Osteoblast (primary cell): ENCODE data around the gene PEX26. TPM values are rescaled to one million over a fixed set of nuclear protein-coding genes. Genes with fewer than 3 reads are reported as not detected.

ENCODE experiments used
- DNase-seq: peaks from one replicate; pipeline ENCODE4 v3.0.0; 2011; ENCODE audit warnings: low spot score, mixed read lengths; ENCODE audit not compliant: insufficient read length; ENCODE audit errors: missing footprints
- H2AFZ ChIP-seq: 2 replicates; pipeline ENCODE4 v1.6.0; 2011; ENCODE audit warnings: mild to moderate bottlenecking, low read length
- H3K27ac ChIP-seq: 2 replicates; pipeline ENCODE4 v1.5.1; 2011; ENCODE audit warnings: mild to moderate bottlenecking, low read depth, low read length, moderate library complexity
- H3K27me3 ChIP-seq: 2 replicates; pipeline ENCODE4 v1.6.0; 2012; ENCODE audit warnings: mild to moderate bottlenecking, control low read depth, inconsistent platforms, low read length, moderate library complexity; ENCODE audit not compliant: insufficient read depth
- H3K36me3 ChIP-seq: 2 replicates; pipeline ENCODE4 v1.5.1; 2011; ENCODE audit warnings: mild to moderate bottlenecking, low read length, control low read depth, moderate library complexity; ENCODE audit not compliant: insufficient read depth
- H3K4me1 ChIP-seq: 2 replicates; pipeline ENCODE4 v1.5.1; 2011; ENCODE audit warnings: mild to moderate bottlenecking, low read length, control low read depth, moderate library complexity; ENCODE audit not compliant: insufficient read depth
- H3K4me2 ChIP-seq: 2 replicates; pipeline ENCODE4 v1.6.0; 2011; ENCODE audit warnings: mild to moderate bottlenecking, low read length; ENCODE audit not compliant: insufficient read depth
- H3K4me3 ChIP-seq: fragments of 200-600 bp; sonication (generic); 3 replicates; pipeline ENCODE4 v1.5.1; 2012; ENCODE audit warnings: mild to moderate bottlenecking, low read length, inconsistent platforms; ENCODE audit not compliant: insufficient read depth
- H3K79me2 ChIP-seq: 2 replicates; pipeline ENCODE4 v1.6.0; 2012; ENCODE audit warnings: mild to moderate bottlenecking, low read length, control low read depth, inconsistent platforms; ENCODE audit not compliant: insufficient read depth
- H3K9me3 ChIP-seq: 2 replicates; pipeline ENCODE4 v1.5.1; 2011; ENCODE audit warnings: low read depth, low read length, control low read depth
- H4K20me1 ChIP-seq: 2 replicates; pipeline ENCODE4 v1.6.0; 2012; ENCODE audit warnings: mild to moderate bottlenecking, low read length, control low read depth; ENCODE audit not compliant: insufficient read depth
- CTCF ChIP-seq: IDR thresholded peaks from 2 replicates; pipeline ENCODE4 v1.5.1; 2011; ENCODE audit warnings: mild to moderate bottlenecking, low read depth, low read length, moderate library complexity; ENCODE audit errors: extremely low read depth
- total RNA-seq: library from RNA; depleted of rRNA; stranded (reverse); fragments of >200 nt; gene quantifications from 2 replicates; pipeline ENCODE4 v1.2.3, GENCODE V29; 2012

The PEX26 gene
- total RNA-seq, 1 donor: 26.8 TPM

- Histone ChIP-seq H4K20me1 (peaks cover 4% of the 10 kb centered on the region), H3K4me3 (no peak overlapping the region), H2AFZ (no peak overlapping the region), H3K4me2 (no peak overlapping the region), H3K36me3 (peaks cover 66% of the 10 kb centered on the region), H3K27me3 (no peaks in the 10 kb centered on the region), H3K79me2 (peaks cover 36% of the 10 kb centered on the region), H3K9me3 (no peaks in the 10 kb centered on the region), H3K27ac (no peak overlapping the region), H3K4me1 (no peaks in the 10 kb centered on the region)
- DNase-seq: peak; percentile 86
- no peak for TF ChIP-seq CTCF
Measured at GRCh38 chr22:18085188-18085587, 7.4 kb downstream of the PEX26 start.

- no peaks in the 10 kb centered on the region for H3K9me3 ChIP-seq
- DNase-seq: no peak
- peaks cover 14% of the 10 kb centered on the region for H3K4me1 ChIP-seq
- peaks cover 53% of the 10 kb centered on the region for H3K36me3 ChIP-seq
- H3K79me2 ChIP-seq: peaks cover 18% of the 10 kb centered on the region
- no peaks in the 10 kb centered on the region for H4K20me1 ChIP-seq
- H3K27ac ChIP-seq: no peak overlapping the region
- no peaks in the 10 kb centered on the region for H3K27me3 ChIP-seq
- no peak overlapping the region for H2AFZ ChIP-seq
- H3K4me2 ChIP-seq: no peak overlapping the region
- no peak for TF ChIP-seq CTCF
- no peak overlapping the region for H3K4me3 ChIP-seq
Measured at GRCh38 chr22:18087350-18087855, 9.6 kb downstream of the PEX26 start.

GRCh38 chr22:18088825-18089568 is 11.2 kb downstream of the PEX26 start:
- Histone ChIP-seq H3K9me3 (no peaks in the 10 kb centered on the region), H4K20me1 (no peaks in the 10 kb centered on the region), H3K36me3 (peaks cover 40% of the 10 kb centered on the region), H3K27ac (no peak overlapping the region), H3K4me1 (peaks cover 16% of the 10 kb centered on the region), H3K4me3 (no peak overlapping the region), H3K4me2 (no peak overlapping the region), H3K27me3 (no peaks in the 10 kb centered on the region), H3K79me2 (peaks cover 6% of the 10 kb centered on the region), H2AFZ (no peak overlapping the region)
- DNase-seq: no peak
- no peak for TF ChIP-seq CTCF

- Histone ChIP-seq H4K20me1 (no peaks in the 10 kb centered on the region), H3K4me2 (no peak overlapping the region), H3K36me3 (peaks cover 34% of the 10 kb centered on the region), H2AFZ (no peak overlapping the region), H3K9me3 (no peaks in the 10 kb centered on the region), H3K4me1 (peaks cover 16% of the 10 kb centered on the region), H3K27ac (no peak overlapping the region), H3K27me3 (no peaks in the 10 kb centered on the region), H3K79me2 (peaks cover 2% of the 10 kb centered on the region), H3K4me3 (no peak overlapping the region)
- TF ChIP-seq CTCF: no peak
- DNase-seq: no peak
Measured at GRCh38 chr22:18090286-18090685, 12.5 kb downstream of the PEX26 start.
